H1 (cell line): ENCODE measurements around the gene CLMP.

ENCODE experiments used
- BCL11A ChIP-seq, 2 experiments: IDR thresholded peaks; one replicate each; pipeline ENCODE4 v1.6.1; 2011; ENCODE audit warnings: low read depth in 2 of 2, low read length in 2 of 2, mild to moderate bottlenecking in 2 of 2
- CEBPB ChIP-seq: IDR thresholded peaks from 2 replicates; pipeline ENCODE4 v1.6.1; 2012; ENCODE audit warnings: low read depth, low read length
- EP300 ChIP-seq, 2 experiments: IDR thresholded peaks; 1 replicate in 1 of 2; 2 replicates in 1 of 2; pipeline ENCODE4 v1.6.1; 2011 to 2012; ENCODE audit warnings: low read depth in 2 of 2, low read length in 2 of 2, mild to moderate bottlenecking in 2 of 2, borderline replicate concordance in 1 of 2, inconsistent platforms in 1 of 2, moderate library complexity in 1 of 2
- POLR2A ChIP-seq, 2 experiments: IDR thresholded peaks; 1 replicate in 1 of 2; 2 replicates in 1 of 2; pipeline ENCODE4 v1.6.1; 2011; ENCODE audit warnings: low read depth in 2 of 2, low read length in 2 of 2, mild to moderate bottlenecking in 2 of 2; ENCODE audit errors: control extremely low read depth in 1 of 2
- TEAD4 ChIP-seq: IDR thresholded peaks from 2 replicates; pipeline ENCODE4 v1.6.1; 2012; ENCODE audit warnings: low read depth, low read length, inconsistent platforms, mixed read lengths
- YY1 ChIP-seq: IDR thresholded peaks from 2 replicates; pipeline ENCODE4 v1.6.1; 2011; ENCODE audit warnings: low read depth, mild to moderate bottlenecking, low read length
- TF ChIP-seq, protein P1 (sequence below), 3 experiments: IDR thresholded peaks; 1 replicate in 2 of 3; 2 replicates in 1 of 3; pipeline versions ENCODE4 v1.5.1 to v1.6.1; 2011; ENCODE audit warnings: low read length in 3 of 3, mild to moderate bottlenecking in 3 of 3, inconsistent platforms in 2 of 3, low read depth in 1 of 3, moderate library complexity in 1 of 3; ENCODE audit not compliant: insufficient read depth in 1 of 3; ENCODE audit errors: control extremely low read depth in 1 of 3

- TF ChIP-seq YY1, result no peak
- no peak for TF ChIP-seq TEAD4
- TF ChIP-seq, protein P1, sequence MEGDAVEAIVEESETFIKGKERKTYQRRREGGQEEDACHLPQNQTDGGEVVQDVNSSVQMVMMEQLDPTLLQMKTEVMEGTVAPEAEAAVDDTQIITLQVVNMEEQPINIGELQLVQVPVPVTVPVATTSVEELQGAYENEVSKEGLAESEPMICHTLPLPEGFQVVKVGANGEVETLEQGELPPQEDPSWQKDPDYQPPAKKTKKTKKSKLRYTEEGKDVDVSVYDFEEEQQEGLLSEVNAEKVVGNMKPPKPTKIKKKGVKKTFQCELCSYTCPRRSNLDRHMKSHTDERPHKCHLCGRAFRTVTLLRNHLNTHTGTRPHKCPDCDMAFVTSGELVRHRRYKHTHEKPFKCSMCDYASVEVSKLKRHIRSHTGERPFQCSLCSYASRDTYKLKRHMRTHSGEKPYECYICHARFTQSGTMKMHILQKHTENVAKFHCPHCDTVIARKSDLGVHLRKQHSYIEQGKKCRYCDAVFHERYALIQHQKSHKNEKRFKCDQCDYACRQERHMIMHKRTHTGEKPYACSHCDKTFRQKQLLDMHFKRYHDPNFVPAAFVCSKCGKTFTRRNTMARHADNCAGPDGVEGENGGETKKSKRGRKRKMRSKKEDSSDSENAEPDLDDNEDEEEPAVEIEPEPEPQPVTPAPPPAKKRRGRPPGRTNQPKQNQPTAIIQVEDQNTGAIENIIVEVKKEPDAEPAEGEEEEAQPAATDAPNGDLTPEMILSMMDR (IDR thresholded peaks at IDR 0.05; ENCODE audit: control extremely low read depth in 1 of 3, insufficient read depth in 1 of 3, low read depth in 1 of 3, low read length in 3 of 3), result no peak
- no peak for TF ChIP-seq POLR2A (IDR thresholded peaks at IDR 0.05; ENCODE audit: control extremely low read depth in 1 of 2, low read depth in 2 of 2, low read length in 2 of 2)
- TF ChIP-seq CEBPB, result no peak
- TF ChIP-seq EP300 (IDR thresholded peaks at IDR 0.05; ENCODE audit: borderline replicate concordance in 1 of 2, low read depth in 2 of 2, low read length in 2 of 2), result no peak
- TF ChIP-seq BCL11A (IDR thresholded peaks at IDR 0.05; ENCODE audit: low read depth in 2 of 2, low read length in 2 of 2), result no peak
Measured at GRCh38 chr11:123202155-123203151, 7.4 kb upstream of the CLMP start.
